GM12874 (cell line): ENCODE data around the gene LACRT.

Source experiments
- CTCF ChIP-seq: IDR thresholded peaks from 2 replicates; pipeline ENCODE4 v1.5.1; 2011; ENCODE audit warnings: low read depth, mild to moderate bottlenecking, control low read depth, low read length, moderate library complexity; ENCODE audit not compliant: insufficient read depth

LACRT gene

GRCh38 chr12:54631551-54631950, 3.1 kb downstream of the LACRT start:
- TF ChIP-seq CTCF = no peak

- no peak for TF ChIP-seq CTCF
Observed at GRCh38 chr12:54629925-54630324, 4.8 kb downstream of the LACRT start.

- no peak for TF ChIP-seq CTCF
Observed at GRCh38 chr12:54628186-54628846, 6.4 kb downstream of the LACRT start.

GRCh38 chr12:54627304-54627703, 7.4 kb downstream of the LACRT start:
- TF ChIP-seq CTCF = no peak

- no peak for TF ChIP-seq CTCF
Observed at GRCh38 chr12:54625598-54625997, 9.1 kb downstream of the LACRT start.

GRCh38 chr12:54624315-54625279, 10.1 kb downstream of the LACRT start:
- TF ChIP-seq CTCF = no peak

GRCh38 chr12:54622463-54623183, 12.1 kb downstream of the LACRT start:
- no peak for TF ChIP-seq CTCF
